ENCODE data around the gene TBL2.
A peak's percentile ranks its signal among the peaks of the same experiment; 100 is the strongest.
"Not testable (repeated sequence)": the region's sequence is repeated elsewhere in the genome, so short reads cannot be mapped to it uniquely, and the experiment has no call there.

Gene TBL2

GRCh38 chr7:73607692-73607983 is 29.3 kb upstream of the TBL2 start:
- not testable (repeated sequence) for FAIRE-seq; DNase-seq (ENCODE audit: extremely low spot score, insufficient read length, low read depth)

- FAIRE-seq (peak; percentile 51), DNase-seq (ENCODE audit: extremely low spot score, insufficient read length, low read depth) (peak; percentile 68)
These were observed 28.7 kb upstream of the TBL2 start for GRCh38 chr7:73606801-73607691.

DNA sequence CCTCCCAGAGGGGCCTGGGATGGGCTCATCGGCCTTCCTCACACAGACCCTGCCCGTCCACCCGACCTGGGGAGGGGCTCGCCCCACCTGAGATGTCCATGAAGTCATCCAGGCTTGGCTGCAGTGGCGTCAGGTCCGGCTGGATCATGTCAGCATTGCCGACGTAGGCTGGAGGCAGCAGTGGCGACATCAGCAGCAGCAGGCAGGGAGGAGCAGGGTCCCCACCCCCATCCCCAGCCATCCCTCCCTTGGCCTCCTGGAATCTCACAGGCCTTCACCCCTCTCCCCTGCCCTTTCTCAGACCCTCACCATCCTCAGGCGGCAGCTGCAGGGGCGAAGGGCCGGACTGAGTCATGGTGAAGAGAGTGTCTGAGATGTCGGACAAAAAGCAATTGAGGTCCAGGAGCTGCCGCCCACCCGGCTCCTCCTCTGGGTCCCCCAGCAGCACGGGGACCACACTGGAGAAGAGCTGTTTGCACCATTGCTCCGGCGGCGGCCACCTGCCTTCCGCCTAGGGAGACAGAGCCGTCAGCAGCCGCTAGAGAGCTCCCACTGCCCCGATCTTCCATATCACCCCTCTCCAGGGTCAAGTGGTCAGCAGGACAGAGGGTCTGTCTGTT is 27.3 kb upstream of the TBL2 start:
- FAIRE-seq (no peak), DNase-seq (ENCODE audit: extremely low spot score, insufficient read length, low read depth) (no peak)

DNA sequence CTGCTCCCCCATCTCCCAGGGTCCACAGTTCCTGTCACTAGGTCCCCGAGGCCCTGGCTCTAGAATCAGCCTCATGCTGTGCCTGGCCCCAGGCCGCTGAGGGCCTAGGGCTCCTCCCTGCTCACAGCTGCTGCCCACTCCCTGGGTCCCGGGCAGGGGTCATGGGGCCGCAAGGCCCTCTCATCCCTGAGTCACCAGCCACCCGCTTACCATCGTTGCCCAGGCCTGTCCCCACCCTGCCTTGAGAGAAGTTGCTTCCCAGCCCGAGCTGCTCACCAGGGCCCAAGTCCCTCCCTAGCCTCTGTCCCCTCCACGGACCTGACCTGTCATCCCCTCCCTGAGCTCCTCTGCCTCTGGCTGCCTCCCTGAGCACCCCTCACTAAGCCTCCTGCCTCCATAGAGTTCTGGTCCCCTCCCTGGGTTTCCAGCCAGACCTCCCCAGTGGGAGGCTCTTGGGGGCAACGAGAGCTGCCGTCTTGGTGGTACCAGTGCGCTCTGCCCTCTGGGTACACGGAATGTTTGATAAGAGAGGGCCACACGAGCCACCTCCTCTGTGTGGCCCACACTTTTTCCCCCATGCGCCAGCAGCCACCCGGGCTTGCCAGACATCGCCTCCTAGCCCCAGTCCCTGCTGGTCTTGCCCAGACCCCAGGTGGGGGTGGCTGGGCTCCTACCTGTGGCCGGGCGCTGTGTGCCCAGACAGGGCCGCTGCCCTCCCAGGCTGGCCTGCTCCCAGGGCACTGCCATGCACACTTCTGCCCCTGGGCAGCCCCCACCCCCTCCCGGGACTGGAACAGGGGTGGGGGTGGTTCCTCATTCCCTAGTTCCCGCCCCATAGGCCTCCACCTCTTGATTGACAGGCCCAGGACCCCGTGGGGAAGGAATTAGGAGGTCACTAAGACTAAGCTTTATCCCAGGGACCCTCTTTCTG is 24.6 kb upstream of the TBL2 start:
- DNase-seq (ENCODE audit: extremely low spot score, insufficient read length, low read depth) (no peak), FAIRE-seq (no peak)

DNA sequence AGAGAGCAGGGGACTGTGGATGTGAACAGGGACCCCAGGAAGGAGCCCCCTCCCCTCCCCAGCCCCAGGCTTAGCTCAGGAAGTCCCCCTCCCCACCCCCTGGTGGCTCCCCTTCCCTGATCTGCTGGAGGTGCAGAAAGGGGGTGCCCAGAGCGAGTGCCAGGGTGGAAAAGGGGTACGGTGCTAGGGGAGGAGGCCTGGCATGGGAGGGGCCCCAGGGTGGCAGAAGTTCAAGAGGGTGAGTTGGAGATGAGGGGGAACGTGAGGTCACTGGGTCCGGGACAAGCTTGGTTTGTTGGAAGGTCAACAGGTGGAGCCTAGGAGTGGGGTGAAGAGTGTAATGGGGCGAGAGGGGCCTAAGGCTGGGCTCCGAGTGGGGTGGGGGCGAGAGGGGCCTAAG is 21.5 kb upstream of the TBL2 start:
- FAIRE-seq: no peak
- no peak for DNase-seq (ENCODE audit: extremely low spot score, insufficient read length, low read depth)

DNA sequence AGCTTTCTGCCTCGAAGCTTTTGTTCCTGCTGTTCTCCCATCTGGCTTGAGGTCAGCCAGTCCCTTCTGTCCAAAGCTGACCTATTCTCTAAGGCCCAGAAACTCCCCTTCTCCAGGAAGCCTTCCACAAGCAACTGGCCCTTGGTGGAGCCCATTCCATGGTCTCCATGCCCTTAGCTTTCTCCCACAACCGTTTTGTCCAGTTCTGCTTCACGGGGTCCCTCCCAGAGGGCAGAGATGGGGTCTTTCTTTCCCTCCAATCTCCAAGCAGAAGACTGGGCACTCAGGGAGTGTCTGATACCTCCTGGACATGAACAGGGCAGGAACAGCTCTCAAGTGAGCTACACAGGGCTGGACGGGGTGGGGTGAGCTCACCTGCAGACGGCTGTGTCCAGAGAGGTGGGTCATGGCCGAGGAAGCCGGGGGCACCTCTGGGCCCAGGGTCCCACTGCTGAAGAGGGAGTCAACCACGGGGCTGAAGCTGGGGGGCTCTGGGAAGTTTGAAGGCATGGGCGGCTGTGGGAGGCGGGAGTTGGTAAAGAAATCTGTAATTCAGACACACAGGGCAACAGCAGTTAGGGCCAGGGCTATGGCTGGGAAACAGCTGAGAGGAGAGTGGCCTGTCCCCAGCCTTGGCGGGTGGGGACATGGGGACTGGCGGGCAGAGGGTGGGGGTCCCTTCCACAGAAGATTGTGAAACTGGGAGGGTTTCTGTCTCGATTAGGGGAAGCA is 20.9 kb upstream of the TBL2 start:
- no peak for DNase-seq (ENCODE audit: extremely low spot score, insufficient read length, low read depth)
- FAIRE-seq: no peak

DNA sequence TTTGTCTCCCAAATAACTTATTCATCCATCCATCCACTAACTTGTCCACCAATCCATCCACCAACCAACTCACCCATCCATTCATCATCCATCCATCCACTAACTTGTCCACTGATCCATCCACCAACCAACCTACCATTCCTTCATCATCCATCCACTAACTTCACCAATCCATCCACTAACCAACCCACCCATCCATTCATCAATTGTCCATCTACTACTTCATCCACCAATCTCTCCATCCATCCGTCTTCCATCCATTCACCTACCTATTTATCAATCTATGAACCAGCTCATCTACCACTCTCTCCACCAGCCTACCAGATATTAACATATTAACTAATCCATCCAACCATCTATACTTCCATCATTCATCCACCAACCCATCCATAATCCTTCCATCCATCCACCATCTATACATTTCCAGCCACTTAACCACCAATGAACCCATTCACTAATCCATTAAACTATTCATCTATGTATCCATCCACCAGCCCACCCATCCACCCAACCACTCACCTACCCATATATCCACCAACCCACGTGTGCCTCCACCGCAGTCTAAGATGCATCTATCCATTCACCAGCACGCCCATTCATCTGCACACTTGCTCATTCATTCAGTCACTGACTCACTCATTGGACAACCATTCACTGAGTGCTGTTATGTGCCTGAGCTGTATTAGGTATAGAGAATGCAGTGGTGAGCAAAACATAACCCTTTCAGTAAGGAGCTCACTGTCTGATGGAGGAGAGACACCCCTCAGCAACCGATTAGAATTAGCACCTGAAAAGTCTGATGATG is 19.8 kb upstream of the TBL2 start:
- DNase-seq (ENCODE audit: extremely low spot score, insufficient read length, low read depth): no peak
- no peak for FAIRE-seq

- no peak for FAIRE-seq
- no peak for DNase-seq (ENCODE audit: extremely low spot score, insufficient read length, low read depth)
These were observed 18.0 kb upstream of the TBL2 start for GRCh38 chr7:73596191-73597065.

DNA sequence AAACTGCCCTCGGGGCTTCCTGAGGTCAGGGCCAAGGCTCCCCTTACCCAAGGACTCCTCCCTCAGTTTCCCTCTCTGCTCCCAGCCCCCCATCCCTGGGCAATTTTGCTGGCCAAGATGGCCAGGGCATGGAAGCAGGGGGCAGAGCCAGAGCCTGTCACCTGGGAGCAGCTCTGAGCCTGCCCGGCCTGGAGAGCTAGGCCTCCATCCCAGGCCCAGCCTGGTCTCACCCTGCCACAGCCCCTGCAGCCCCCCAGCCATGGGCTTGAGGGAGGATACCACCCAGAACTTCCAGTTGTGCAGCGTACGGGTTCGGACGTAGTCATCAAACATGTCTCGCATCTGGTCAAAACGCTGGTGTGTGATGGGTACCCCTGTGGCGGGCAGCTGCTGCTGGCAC is 17.0 kb upstream of the TBL2 start:
- FAIRE-seq: no peak
- no peak for DNase-seq (ENCODE audit: extremely low spot score, insufficient read length, low read depth)

DNA sequence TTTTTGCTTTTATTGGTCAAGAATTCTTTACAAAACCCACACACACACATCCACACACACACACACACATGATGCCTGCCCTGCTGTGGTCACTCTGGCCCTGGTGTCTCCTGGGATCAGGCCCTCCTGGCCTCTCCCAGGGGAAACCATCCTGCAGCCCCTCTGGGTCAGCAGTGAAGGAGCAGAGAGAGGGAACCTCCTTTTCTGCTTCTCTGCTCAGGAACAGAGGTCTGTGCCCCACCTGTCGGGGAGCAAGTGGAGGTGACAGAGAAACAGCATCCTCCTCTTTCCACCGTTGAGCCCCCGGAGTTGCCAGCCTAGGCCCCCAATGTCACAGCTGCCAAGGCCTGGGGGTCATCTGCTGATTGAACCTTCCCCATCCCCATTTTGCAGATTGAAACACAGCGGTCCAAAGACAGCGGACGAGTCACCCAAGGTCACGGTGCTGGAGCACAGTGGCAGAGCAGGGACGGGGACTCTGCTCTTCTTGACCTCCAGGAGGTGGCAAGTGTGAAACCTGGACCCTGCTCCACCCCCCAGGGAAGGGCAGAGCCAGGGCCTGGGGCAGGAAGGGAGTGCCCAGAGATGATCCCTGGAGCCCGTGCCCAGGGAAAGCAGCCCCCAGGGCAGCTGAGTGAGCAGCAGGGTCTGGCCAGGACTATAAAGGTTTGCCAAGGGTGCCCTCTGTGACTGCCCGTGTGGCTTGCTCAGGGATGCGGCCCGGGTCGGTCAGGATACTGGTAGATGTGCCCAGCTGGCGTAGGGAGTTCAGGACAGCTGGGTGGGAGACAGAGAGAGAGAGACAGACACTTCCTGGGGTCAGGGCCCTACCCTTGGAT is 15.0 kb upstream of the TBL2 start:
- FAIRE-seq (no peak), DNase-seq (ENCODE audit: extremely low spot score, insufficient read length, low read depth) (no peak)

DNA sequence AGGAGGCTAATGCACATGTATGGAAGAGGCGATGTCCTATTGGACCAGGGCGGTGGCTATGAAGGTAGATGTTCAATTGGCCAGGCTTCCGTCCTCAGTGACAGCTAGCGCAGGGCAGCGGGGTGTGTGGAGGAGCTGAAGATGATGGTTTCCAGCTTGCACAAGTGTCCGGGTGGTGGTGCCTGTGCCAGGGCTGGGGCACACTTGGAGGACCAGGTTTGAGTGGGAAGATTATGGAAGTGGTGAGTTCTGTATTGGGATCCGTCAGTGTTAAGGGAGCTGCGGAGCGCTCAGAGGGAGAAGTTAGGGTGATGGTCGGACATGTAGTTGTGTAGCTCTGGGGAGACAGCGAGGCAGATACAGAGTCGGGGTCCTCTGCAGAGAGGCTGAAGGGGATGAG is 8.5 kb upstream of the TBL2 start:
- FAIRE-seq (no peak), DNase-seq (ENCODE audit: extremely low spot score, insufficient read length, low read depth) (no peak)

GRCh38 chr7:73585196-73585595 is 6.8 kb upstream of the TBL2 start:
- FAIRE-seq (no peak), DNase-seq (ENCODE audit: extremely low spot score, insufficient read length, low read depth) (no peak)

- DNase-seq (ENCODE audit: extremely low spot score, insufficient read length, low read depth) (no peak), FAIRE-seq (no peak)
These were observed 4.4 kb upstream of the TBL2 start for GRCh38 chr7:73582664-73583202.

GRCh38 chr7:73581006-73581405 is 2.6 kb upstream of the TBL2 start:
- FAIRE-seq; DNase-seq (ENCODE audit: extremely low spot score, insufficient read length, low read depth): not testable (repeated sequence)

- FAIRE-seq: no peak
- no peak for DNase-seq (ENCODE audit: extremely low spot score, insufficient read length, low read depth)
These were observed 595 bp downstream of the TBL2 start for GRCh38 chr7:73577627-73578341.

DNA sequence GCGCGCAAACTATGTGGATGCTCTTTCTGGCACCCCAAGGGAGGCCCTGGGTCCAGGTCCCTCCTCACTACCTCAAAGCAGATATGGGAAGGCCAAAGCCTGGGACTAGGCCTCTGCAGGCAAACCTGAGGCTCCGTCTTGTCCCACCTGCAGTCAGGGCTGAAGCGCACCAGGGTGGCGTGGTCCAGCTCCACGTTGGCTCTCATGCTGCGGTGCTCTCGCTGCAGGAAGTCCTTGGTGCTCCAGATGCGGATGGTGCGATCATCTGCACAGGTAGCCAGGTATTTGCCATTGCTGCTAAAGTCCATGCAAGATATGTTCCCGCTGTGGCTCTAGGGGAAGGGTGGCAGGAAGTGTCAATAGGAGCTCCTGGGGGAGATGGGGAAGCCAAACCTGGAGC is 4.6 kb downstream of the TBL2 start:
- FAIRE-seq (no peak), DNase-seq (ENCODE audit: extremely low spot score, insufficient read length, low read depth) (no peak)

DNA sequence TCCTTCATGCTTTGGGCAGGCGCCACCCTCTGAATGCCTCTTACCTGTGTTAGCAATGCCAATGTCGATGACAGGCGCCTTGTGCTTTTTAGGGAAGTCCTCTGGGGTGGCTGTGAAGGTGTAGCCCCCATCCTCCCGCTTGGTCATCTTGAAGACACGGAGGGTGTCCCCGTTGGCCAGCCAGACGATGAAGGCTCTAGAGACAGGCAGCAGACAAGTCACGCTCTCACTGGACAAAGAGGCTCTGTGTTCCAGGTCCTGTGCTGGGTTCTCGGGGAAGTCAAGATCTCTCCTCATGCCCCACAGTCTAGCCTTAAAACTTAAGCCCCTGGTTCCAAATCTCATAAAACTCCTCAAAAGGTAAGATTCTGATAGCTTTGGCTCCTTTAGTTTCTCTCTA is 5.1 kb downstream of the TBL2 start:
- DNase-seq (ENCODE audit: extremely low spot score, insufficient read length, low read depth): no peak

More for the DNA sequence above, 5.1 kb downstream of the TBL2 start:
- FAIRE-seq: no peak

Data from GM18507 (cell line).